SK-N-MC (cell line): ENCODE results near the gene MMP24OS.

Experiments
- EZH2 ChIP-seq: fragments of 200-600 bp; sonication (generic); IDR thresholded peaks from one replicate; pipeline ENCODE4 v1.6.1; 2017; ENCODE audit warnings: antibody characterized with exemption
- FOXP2 ChIP-seq: optimal IDR thresholded peaks from 2 replicates; pipeline ENCODE3; 2011; ENCODE audit warnings: mild to moderate bottlenecking, moderate library complexity; ENCODE audit not compliant: insufficient read depth; ENCODE audit errors: extremely low read length, control extremely low read depth
- POLR2AphosphoS5 ChIP-seq: IDR thresholded peaks from 2 replicates; pipeline ENCODE4 v1.6.1; 2012; ENCODE audit warnings: mild to moderate bottlenecking, low read depth, low read length, borderline replicate concordance

- no peak for TF ChIP-seq POLR2AphosphoS5
- TF ChIP-seq EZH2, result no peak
- TF ChIP-seq FOXP2, result no peak
Measured at GRCh38 chr20:35319192-35319870, 41.4 kb upstream of the MMP24OS start.
